WI38 (cell line): Measurements from ENCODE around the gene HOXB6.

Source experiments
- H3K4me3 ChIP-seq: 2 replicates; pipeline ENCODE4 v1.5.1; 2011; ENCODE audit warnings: low read depth, mild to moderate bottlenecking, control low read depth, low read length
- TF ChIP-seq, protein P1 (sequence below): IDR thresholded peaks from 2 replicates; pipeline ENCODE4 v1.5.1; 2012; ENCODE audit warnings: low read depth, mild to moderate bottlenecking, control low read depth, low read length

HOXB6 gene

DNA sequence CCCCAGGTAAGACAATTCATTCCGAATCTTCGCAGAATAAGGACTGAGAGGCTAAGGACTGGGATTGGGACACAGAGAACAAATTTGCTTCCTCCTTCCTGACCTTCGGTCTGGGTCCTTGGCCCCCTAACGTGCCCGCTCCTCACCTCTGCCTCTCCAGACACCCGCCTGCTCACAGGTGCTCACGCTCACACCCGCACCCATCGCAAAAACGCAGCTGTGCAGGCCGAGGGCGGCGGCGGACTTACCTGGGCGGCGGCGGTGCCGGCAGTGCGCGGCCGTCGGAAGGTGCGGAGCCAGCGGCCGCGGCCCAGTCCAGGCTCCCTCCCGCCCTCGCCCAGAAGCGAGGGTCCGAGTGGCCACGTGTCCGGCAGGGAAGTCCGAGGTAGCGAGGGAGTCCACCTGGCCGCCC, 28.5 kb upstream of the HOXB6 start:
- TF ChIP-seq, protein P1, sequence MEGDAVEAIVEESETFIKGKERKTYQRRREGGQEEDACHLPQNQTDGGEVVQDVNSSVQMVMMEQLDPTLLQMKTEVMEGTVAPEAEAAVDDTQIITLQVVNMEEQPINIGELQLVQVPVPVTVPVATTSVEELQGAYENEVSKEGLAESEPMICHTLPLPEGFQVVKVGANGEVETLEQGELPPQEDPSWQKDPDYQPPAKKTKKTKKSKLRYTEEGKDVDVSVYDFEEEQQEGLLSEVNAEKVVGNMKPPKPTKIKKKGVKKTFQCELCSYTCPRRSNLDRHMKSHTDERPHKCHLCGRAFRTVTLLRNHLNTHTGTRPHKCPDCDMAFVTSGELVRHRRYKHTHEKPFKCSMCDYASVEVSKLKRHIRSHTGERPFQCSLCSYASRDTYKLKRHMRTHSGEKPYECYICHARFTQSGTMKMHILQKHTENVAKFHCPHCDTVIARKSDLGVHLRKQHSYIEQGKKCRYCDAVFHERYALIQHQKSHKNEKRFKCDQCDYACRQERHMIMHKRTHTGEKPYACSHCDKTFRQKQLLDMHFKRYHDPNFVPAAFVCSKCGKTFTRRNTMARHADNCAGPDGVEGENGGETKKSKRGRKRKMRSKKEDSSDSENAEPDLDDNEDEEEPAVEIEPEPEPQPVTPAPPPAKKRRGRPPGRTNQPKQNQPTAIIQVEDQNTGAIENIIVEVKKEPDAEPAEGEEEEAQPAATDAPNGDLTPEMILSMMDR: no peak
- no peak overlapping the region for H3K4me3 ChIP-seq

DNA sequence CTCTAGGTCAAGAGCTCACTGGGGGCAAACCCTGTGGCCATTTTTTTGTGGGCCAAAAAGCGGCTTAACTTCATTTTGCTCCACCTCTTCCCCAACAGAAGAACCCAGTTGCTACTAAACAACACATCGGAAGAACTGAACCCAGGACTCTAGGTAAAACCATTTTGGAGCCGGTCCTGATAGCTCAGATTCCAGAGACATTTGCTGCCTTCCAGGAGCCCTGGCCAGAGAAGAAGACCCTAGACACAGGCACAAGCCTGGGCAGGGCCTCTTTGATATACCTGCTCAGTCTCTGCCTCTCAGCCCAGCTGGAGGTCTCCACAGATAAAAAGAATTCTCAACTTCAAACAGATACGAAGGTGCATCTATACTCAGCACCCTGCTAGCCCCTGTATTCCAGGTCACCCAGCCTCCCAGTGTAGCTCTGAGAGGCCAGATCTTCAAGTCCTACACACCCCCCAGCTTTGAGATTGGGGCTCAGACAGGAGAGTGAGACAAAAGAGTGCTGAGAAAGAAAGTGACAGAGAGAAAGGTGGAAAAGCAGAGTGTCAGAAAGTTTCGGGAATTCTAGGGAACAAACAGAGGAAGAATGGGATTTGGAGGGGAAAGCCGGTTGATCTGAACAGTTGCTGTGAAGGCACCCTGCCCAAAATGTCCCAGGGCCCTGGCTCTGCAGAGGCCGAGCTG, 27.9 kb upstream of the HOXB6 start:
- TF ChIP-seq, protein P1: no peak
- no peak overlapping the region for H3K4me3 ChIP-seq

DNA sequence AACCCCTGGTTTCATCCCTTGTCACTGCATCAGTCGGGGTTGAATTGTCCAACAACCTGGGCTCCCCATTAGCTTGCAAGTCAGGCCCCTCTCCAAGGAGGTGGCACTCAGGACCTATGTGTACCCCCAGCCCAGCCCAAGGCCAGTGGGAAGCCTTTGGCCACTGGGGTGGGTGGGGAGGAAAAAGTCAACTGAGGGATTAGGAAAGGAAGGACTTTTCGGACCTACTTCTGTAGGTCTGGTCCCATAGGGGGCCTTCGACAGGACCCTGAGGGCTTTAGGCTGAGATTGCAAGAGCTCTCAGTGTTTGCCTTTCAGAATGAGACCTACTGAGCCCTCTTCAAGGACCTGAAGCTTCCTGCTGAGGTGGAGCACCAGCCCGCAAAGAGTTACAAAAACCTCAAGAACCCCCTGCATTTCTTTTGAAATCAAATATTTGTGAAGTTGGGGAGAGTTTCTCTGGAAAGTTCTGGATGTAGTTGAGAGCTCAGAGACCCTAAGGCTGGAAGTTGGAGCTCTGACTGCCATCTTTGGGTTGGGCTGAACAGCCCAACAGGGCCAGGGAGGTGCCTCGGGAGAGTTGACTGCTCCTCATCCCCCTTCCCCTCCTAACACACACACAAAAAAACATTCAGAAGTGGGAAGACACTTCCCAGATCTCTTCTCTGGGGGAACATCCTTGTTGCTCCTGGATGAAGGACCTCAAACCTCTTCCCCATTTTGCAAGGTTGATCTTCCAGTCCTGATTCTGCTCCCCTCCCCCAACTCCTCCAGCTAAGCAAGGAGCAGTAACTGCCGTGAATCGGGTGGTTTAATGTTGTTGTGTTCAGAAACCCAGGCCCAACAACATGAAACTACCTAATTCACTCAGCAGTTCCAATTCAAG, 27.1 kb upstream of the HOXB6 start:
- TF ChIP-seq, protein P1: no peak
- H3K4me3 ChIP-seq: no peak overlapping the region

DNA sequence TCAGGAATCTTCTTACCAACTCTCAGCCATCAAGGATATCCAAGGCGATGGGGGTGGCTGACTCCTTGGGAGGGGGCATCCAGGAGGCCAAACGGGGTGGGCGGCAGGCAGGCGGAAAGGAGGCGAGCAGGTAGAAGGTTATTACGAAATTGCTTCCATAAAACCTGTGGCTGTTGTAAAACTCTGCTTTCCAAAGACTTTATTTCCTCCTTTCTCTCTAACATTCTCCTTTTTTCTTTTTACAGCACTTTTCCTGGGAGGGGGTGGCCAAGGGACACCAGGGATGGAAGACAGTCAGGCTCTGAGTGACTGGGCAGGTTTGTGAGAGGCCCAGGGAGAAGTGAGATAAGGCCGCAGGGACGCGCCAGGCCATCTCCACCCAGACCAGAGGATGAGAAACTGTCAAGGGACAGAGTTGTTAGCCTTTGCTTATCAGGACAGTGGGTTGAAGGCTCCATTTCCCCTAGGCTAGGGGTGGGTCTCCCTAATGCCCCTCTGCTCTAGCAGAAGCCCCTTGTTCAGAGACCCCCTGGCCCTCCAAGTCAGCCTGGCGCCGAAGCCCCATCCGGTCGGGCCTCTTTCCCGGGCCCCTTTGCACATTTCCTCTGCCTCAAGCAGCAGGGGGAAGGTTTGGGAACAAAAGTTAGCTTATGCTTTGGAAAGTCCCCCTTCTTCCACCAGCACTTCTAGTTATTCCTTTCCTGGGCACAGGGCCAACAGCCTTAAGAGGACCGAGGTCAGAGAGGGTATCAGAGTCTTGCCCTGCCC, 26.3 kb upstream of the HOXB6 start:
- no peak overlapping the region for H3K4me3 ChIP-seq
- TF ChIP-seq, protein P1: no peak

DNA sequence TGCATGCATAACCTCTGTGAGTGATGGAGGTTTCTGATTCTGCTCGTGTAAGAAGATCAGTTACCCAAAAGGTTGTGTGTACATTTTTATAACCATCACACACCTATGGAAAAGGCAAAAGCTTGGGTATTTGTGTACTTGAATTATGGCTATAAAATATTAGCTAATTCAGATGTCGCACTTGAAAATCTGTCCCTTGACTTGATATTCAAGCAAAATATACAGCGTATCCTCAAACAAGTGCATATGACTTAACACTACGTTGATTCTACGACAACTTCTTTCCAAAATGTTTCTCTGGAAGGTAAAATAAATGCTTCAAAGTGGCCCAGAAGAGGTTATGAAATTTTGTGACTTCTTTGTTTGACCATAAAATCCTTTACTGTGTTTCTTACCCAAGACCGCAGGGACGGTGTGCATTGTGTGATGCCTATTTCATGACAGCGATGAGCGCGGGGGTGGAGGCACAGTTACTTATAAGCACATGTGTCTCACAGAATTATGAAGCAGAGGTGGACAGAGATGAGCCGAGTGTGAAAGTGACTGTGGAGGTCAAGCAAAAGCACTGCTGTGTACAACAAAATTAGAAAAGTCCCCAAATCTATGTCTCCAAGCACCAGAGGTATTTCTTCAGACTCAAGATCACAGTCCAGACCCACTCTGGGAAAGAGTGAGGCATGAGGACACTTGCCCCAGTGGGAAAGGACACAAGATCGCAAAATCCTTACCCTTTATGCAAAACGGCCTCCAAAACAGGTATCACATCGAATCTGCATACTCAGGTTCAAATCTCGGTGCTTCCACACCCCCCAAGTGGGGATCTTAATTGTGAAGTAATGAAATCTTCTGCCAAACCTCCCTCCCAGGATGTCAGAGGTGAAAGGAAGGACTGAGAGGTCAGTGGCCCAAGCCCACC, 25.5 kb upstream of the HOXB6 start:
- no peak overlapping the region for H3K4me3 ChIP-seq
- TF ChIP-seq, protein P1: no peak

DNA sequence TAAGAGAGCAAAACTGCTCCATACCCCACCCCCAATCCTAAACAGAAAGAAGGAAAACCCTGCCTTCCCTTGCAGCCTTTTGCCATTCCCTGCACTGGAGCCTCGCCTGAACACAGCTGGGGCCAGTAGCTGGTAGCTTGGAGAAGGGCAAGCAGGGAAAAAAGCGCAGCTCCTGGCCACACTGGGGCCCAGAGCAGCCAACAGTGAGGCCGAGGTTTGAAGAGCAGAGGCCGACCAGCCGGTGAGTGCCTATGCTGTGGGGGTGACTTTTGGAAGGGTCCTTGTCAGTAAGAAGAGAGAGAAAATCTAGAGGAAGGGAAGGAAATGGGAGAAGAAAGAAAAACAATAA, 24.6 kb upstream of the HOXB6 start:
- no peak overlapping the region for H3K4me3 ChIP-seq
- TF ChIP-seq, protein P1: no peak
